GM13976 (cell line): ENCODE results near the gene IPMK.

ENCODE experiments used
- DNase-seq: peaks from one replicate; pipeline ENCODE4 v3.0.0; 2012; ENCODE audit warnings: low spot score
- CTCF ChIP-seq: IDR thresholded peaks from 2 replicates; pipeline ENCODE4 v1.5.1; 2012; ENCODE audit warnings: borderline replicate concordance, mild to moderate bottlenecking; ENCODE audit not compliant: insufficient read depth; ENCODE audit errors: extremely low read depth, missing control alignments, control extremely low read depth
- in situ Hi-C: fragments of 300-500 bp; cut with MboI; formaldehyde crosslinking; loops from one replicate; pipeline ENCODE4 v1.12.0; 2022; ENCODE audit warnings: low sequenced_read_pairs, mixed read lengths, inconsistent platforms; ENCODE audit not compliant: unreplicated experiment

IPMK gene

GRCh38 chr10:58281092-58281752, 13.5 kb upstream of the IPMK start:
- no peak for TF ChIP-seq CTCF
- in situ Hi-C loops, result no loop called here

GRCh38 chr10:58280477-58280876, 12.8 kb upstream of the IPMK start:
- in situ Hi-C loops, result no loop called here

More at GRCh38 chr10:58281092-58281752, 13.5 kb upstream of the IPMK start:
- DNase-seq, result no peak

GRCh38 chr10:58278962-58279307, 11.2 kb upstream of the IPMK start:
- in situ Hi-C loops, result no loop called here
- TF ChIP-seq CTCF, result no peak
- no peak for DNase-seq

More at GRCh38 chr10:58280477-58280876, 12.8 kb upstream of the IPMK start:
- no peak for TF ChIP-seq CTCF
- no peak for DNase-seq

DNA sequence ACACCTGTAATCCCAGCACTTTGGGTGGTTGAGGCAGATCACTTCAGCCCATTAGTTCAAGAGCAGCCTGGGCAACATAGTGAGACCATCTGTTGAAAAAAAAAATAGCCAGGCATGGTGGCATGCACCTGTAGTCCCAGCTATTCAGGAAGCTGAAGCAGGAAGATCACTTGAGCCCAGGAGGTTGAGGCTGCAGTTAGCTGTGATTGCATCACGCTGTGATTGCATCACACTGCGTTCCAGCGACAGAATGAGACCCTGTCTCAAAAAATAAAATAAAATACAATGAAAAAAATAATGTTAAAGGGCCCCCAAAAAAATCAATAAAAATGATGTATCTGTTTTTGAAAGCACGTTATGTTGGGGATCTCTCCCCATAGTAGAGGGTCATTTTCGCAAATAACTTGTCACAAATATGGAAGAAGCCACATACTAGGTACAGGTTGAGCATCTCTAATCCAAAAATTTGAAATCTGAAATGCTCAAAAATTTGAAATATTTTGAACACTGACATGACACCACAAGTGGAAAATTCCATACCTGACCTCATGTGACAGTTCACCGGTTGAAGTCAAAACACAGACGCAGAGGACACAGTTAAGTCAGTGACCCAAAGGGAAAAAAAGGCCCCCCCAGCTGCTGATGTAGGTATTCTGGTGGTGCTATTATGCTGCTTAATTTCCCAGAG, 10.7 kb upstream of the IPMK start:
- DNase-seq, result no peak
- in situ Hi-C loops, result no loop called here
- TF ChIP-seq CTCF, result no peak

GRCh38 chr10:58275908-58276307, 8.2 kb upstream of the IPMK start:
- in situ Hi-C loops, result no loop called here
- no peak for DNase-seq
- TF ChIP-seq CTCF, result no peak

DNA sequence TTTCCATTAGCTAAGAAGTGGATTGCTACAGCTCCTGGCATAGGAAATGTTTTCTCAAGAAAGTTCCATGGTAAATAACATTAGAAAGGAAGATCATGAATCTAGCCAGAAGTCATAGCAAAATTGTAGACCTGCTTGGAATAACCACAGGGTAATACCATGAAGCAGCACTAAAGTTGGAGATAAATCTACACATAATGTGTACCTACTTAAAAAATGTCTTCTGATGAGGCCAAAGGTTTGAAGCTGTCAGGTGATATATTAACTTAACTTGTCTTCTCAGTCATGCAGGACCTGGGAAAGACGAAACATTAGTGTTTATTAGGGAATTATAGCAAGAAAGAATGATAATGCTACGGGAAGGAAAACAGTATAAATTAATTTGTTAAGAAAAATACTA, 7.6 kb upstream of the IPMK start:
- no peak for DNase-seq
- TF ChIP-seq CTCF, result no peak
- in situ Hi-C loops, result no loop called here
